ENCODE results near the gene GPS1. TPM values are rescaled to one million over a fixed set of nuclear protein-coding genes. Genes with fewer than 3 reads are reported as not detected.
A peak's percentile ranks its signal among the peaks of the same experiment; 100 is the strongest.

Gene GPS1
- total and polyA plus RNA-seq, 10 of the 15 experiments (the other 5 are each of a cell fraction or from before 2014, with no cell fraction given): 2.2 to 146 (median 77.7) TPM

DNA sequence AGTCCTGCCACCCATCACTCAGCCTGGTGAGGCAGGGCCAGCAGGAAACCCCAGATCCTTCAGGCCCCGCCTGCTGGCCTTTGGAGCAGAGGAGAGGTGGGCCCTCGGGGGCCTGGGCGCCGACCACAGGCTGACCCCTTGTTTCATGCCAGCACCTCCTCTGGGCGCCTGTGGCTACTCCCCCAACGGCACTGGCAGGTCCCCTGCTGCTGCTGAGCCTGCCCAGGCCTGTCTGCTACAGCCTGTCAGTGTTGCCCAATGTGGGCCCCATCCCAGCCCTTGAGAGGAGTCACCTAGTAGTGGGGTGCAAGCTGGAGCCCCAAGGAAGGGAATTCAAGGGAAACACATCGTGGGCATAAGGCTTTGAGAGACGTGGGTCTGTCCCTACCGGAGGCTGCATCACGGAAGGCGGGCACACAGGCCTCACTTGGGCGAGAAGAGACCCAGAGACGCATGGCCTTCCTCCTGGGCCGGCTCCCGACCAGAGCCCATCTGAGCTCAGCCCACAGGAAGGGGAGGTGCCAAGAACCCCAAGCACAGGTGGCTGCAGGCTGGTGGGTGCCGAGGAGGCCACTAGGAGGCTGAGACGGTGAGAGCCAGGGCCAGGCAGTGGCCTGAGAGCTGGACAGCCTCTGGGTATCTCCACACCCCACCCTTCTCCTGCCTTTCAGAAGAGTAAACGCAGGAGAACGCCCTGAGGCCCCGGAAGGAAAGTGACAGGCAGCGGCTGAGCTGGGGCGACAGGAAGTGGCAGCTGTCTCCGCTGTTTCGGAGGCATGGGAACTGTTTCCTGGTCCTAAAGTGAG, 54.4 kb downstream of the GPS1 start (continued):
- TF ChIP-seq EED (IDR thresholded peaks at IDR 0.05; ENCODE audit: low read depth) (peak; percentile 76), POLR2AphosphoS5 (IDR thresholded peaks at IDR 0.05; ENCODE audit: low read length) (peak; percentile 77), SPI1 (IDR thresholded peaks at IDR 0.05; ENCODE audit: borderline replicate concordance, insufficient read depth, low read depth, low read length) (peak; percentile 12; the same call in 1 of the 2 replicates), YY1 (IDR thresholded peaks at IDR 0.05; ENCODE audit: low read depth, low read length) (0 out of 2 replicates have a peak, but pooled peaks have one; percentile 59), TCF12 (IDR thresholded peaks at IDR 0.05; ENCODE audit: low read depth, low read length) (peak; percentile 84), TARDBP (IDR thresholded peaks at IDR 0.05; ENCODE audit: borderline replicate concordance) (no peak), BRCA1 (IDR thresholded peaks at IDR 0.05; ENCODE audit: low read depth, low read length) (no peak), POLR2AphosphoS2 (IDR thresholded peaks at IDR 0.05; ENCODE audit: low read depth, low read length) (peak; percentile 83), CHD1 (IDR thresholded peaks at IDR 0.05; ENCODE audit: low read depth, low read length) (no peak), RUNX3 (IDR thresholded peaks at IDR 0.05; ENCODE audit: low read length) (no peak; the same call in 1 of the 2 replicates), BCL11A (IDR thresholded peaks at IDR 0.05; ENCODE audit: low read depth, low read length) (0 out of 2 replicates have a peak, but pooled peaks have one; percentile 5), TCF3 (IDR thresholded peaks at IDR 0.05; ENCODE audit: borderline replicate concordance, insufficient read depth, low read depth, low read length) (peak; percentile 94), ZNF217 (IDR thresholded peaks at IDR 0.05) (no peak), IRF4 (IDR thresholded peaks at IDR 0.05; ENCODE audit: low read depth, low read length) (no peak), NFYB (IDR thresholded peaks at IDR 0.05; ENCODE audit: insufficient read depth, low read depth, low read length) (no peak), FOXK2 (IDR thresholded peaks at IDR 0.05) (no peak), POLR2A (IDR thresholded peaks at IDR 0.05; ENCODE audit: low read depth, low read length) (peak; percentile 95), MTA3 (IDR thresholded peaks at IDR 0.05; ENCODE audit: borderline replicate concordance, low read length) (no peak; the same call in 1 of the 2 replicates), JUND (IDR thresholded peaks at IDR 0.05; ENCODE audit: low read depth, low read length) (no peak), LARP7 (IDR thresholded peaks at IDR 0.05) (peak; percentile 39; the same call in 1 of the 2 replicates), HDGF (IDR thresholded peaks at IDR 0.05) (peak; percentile 96), IKZF1 (conservative IDR thresholded peaks at IDR 0.05) (peak; percentile 78), MEF2A (IDR thresholded peaks at IDR 0.05; ENCODE audit: insufficient read depth, low read depth, low read length) (no peak), PAX8 (IDR thresholded peaks at IDR 0.05) (no peak), BACH1 (IDR thresholded peaks at IDR 0.05; ENCODE audit: borderline replicate concordance) (peak; percentile 40; the same call in 1 of the 2 replicates)
- TF ChIP-seq, protein P1, sequence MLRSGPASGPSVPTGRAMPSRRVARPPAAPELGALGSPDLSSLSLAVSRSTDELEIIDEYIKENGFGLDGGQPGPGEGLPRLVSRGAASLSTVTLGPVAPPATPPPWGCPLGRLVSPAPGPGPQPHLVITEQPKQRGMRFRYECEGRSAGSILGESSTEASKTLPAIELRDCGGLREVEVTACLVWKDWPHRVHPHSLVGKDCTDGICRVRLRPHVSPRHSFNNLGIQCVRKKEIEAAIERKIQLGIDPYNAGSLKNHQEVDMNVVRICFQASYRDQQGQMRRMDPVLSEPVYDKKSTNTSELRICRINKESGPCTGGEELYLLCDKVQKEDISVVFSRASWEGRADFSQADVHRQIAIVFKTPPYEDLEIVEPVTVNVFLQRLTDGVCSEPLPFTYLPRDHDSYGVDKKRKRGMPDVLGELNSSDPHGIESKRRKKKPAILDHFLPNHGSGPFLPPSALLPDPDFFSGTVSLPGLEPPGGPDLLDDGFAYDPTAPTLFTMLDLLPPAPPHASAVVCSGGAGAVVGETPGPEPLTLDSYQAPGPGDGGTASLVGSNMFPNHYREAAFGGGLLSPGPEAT (IDR thresholded peaks at IDR 0.05; ENCODE audit: low read depth): peak; percentile 49
- TF ChIP-seq, protein P2, sequence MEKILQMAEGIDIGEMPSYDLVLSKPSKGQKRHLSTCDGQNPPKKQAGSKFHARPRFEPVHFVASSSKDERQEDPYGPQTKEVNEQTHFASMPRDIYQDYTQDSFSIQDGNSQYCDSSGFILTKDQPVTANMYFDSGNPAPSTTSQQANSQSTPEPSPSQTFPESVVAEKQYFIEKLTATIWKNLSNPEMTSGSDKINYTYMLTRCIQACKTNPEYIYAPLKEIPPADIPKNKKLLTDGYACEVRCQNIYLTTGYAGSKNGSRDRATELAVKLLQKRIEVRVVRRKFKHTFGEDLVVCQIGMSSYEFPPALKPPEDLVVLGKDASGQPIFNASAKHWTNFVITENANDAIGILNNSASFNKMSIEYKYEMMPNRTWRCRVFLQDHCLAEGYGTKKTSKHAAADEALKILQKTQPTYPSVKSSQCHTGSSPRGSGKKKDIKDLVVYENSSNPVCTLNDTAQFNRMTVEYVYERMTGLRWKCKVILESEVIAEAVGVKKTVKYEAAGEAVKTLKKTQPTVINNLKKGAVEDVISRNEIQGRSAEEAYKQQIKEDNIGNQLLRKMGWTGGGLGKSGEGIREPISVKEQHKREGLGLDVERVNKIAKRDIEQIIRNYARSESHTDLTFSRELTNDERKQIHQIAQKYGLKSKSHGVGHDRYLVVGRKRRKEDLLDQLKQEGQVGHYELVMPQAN (conservative IDR thresholded peaks at IDR 0.05): peak; percentile 73
- TF ChIP-seq, protein P3, sequence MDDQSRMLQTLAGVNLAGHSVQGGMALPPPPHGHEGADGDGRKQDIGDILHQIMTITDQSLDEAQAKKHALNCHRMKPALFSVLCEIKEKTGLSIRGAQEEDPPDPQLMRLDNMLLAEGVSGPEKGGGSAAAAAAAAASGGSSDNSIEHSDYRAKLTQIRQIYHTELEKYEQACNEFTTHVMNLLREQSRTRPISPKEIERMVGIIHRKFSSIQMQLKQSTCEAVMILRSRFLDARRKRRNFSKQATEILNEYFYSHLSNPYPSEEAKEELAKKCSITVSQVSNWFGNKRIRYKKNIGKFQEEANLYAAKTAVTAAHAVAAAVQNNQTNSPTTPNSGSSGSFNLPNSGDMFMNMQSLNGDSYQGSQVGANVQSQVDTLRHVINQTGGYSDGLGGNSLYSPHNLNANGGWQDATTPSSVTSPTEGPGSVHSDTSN (IDR thresholded peaks at IDR 0.05; ENCODE audit: insufficient replicate concordance, low read depth, low read length): peak; percentile 40
